Upper lobe of left lung (tissue), 6 donors: ENCODE data around the gene TMEM178B. TPM values are rescaled to one million over a fixed set of nuclear protein-coding genes. Genes with fewer than 3 reads are reported as not detected.
"Not testable (repeated sequence)": the region's sequence is repeated elsewhere in the genome, so short reads cannot be mapped to it uniquely, and the experiment has no call there.

Source experiments
- ATAC-seq, 2 donors: fragments of 200-7000 bp; cut with Tn5 transposase; one replicate each; pipeline ENCODE4 v1.9.1; 2022; ENCODE audit warnings: mild to moderate bottlenecking in 2 of 2, moderate library complexity in 2 of 2; ENCODE audit not compliant: low FRiP score in 2 of 2
- DNase-seq, 2 donors: peaks; one replicate each; pipeline ENCODE4 v3.0.0-alpha.2; 2019 to 2020
- H3K27ac ChIP-seq, 4 donors: fragments of 200-600 bp; sonication (generic); one replicate each; pipeline ENCODE4 v1.5.1; 2016 to 2019
- H3K27me3 ChIP-seq, 4 donors: fragments of 200-600 bp; sonication (generic); one replicate each; pipeline ENCODE4 v1.5.1; 2017 to 2019
- H3K36me3 ChIP-seq, 4 donors: fragments of 200-600 bp; sonication (generic); one replicate each; pipeline ENCODE4 v1.5.1; 2016 to 2019
- H3K4me1 ChIP-seq, 4 donors: fragments of 200-600 bp; sonication (generic); one replicate each; pipeline ENCODE4 v1.5.1; 2018 to 2019
- H3K4me3 ChIP-seq, 4 donors: fragments of 200-600 bp; sonication (generic); one replicate each; pipeline ENCODE4 v1.5.1; 2017 to 2019; ENCODE audit warnings: mild to moderate bottlenecking in 2 of 4, moderate library complexity in 1 of 4
- H3K9me3 ChIP-seq, 4 donors: fragments of 200-600 bp; sonication (generic); one replicate each; pipeline ENCODE4 v1.5.1; 2018 to 2019
- CTCF ChIP-seq, 6 experiments: fragments of 450-650 bp in 4 of 6; fragments of 200-600 bp in 2 of 6; sonication (generic) in 2 of 6; IDR thresholded peaks; one replicate each; pipeline ENCODE4 v1.5.1; 2016 to 2019; ENCODE audit warnings: antibody characterized with exemption in 6 of 6
- EP300 ChIP-seq, 4 donors: sonication (generic); formaldehyde crosslinking; IDR thresholded peaks; one replicate each; pipeline ENCODE4 v1.5.1; 2017; ENCODE audit warnings: antibody characterized with exemption in 4 of 4, control low read depth in 2 of 4
- POLR2A ChIP-seq, 4 donors: fragments of 450-650 bp; IDR thresholded peaks; one replicate each; pipeline ENCODE4 v1.5.1; 2016 to 2017; ENCODE audit warnings: antibody characterized with exemption in 4 of 4, mild to moderate bottlenecking in 2 of 4
- POLR2AphosphoS5 ChIP-seq, 2 donors: sonication (generic); formaldehyde crosslinking; IDR thresholded peaks; one replicate each; pipeline ENCODE4 v1.5.1; 2017; ENCODE audit warnings: antibody characterized with exemption in 2 of 2
- WGBS, 2 donors: methylation state at CpG; one replicate each; pipeline ENCODE4 v1.1.5; 2017 to 2018; 5-methylcytosine and 5-hydroxymethylcytosine counted together
- total RNA-seq, 6 donors: library from RNA; depleted of rRNA in 4 of 6; stranded (reverse); fragments of >200 nt in 4 of 6; gene quantifications; one replicate each; pipeline versions ENCODE4 v1.1.0 to v1.2.1, GENCODE V29; 2016 to 2021
- donor health status: DM: no; HTN: no; CAD: no; lungs with moderate emphysema.
- donor health status: DM: no; HTN: yes; CAD: no; lungs with severe emphysema.

TMEM178B gene
- 1 to 10 TPM in 1 of 6 donors, under 1 TPM in 5; under 0.01 to 1.4 (median 0.32) TPM for total RNA-seq

GRCh38 chr7:141073641-141074161, at the start of gene TMEM178B:
Gene TMEM178B, plus strand, starts transcription at chr7:141074064.
- ATAC-seq (peak in 1 of 2 donors; percentile 1), DNase-seq (peak in 1 of 2 donors; percentile 77)
- Histone ChIP-seq H3K36me3 (no peaks in the 10 kb centered on the region), H3K4me1 (peaks cover 35 to 39% (median 36%) of the 10 kb centered on the region in 4 donors), H3K4me3 (peak within 1 kb of the TSS; percentile 5 to 51 (median 42)), H3K9me3 (no peaks in the 10 kb centered on the region), H3K27ac (no peak within 1 kb of the TSS), H3K27me3 (peaks cover 0 to 41% (median 22%) of the 10 kb centered on the region in 4 donors)
- whole genome bisulfite sequencing, 2 donors, result 0 to 2% methylated on average over 7 to 8 of the region's 47 CpGs
- TF ChIP-seq POLR2AphosphoS5 (IDR thresholded peaks at IDR 0.05) (no peak), CTCF (IDR thresholded peaks at IDR 0.05) (no peak), EP300 (IDR thresholded peaks at IDR 0.05) (no peak), POLR2A (IDR thresholded peaks at IDR 0.05) (no peak)

- no peaks in the 10 kb centered on the region for H3K4me1 ChIP-seq
- no peak for DNase-seq
- H3K36me3 ChIP-seq, result no peaks in the 10 kb centered on the region
- no peak for ATAC-seq
- peaks cover 0 to 9% (median 8%) of the 10 kb centered on the region in 4 donors for H3K9me3 ChIP-seq
- no peak overlapping the region for H3K27ac ChIP-seq
- TF ChIP-seq CTCF (IDR thresholded peaks at IDR 0.05) (no peak), EP300 (IDR thresholded peaks at IDR 0.05) (no peak), POLR2AphosphoS5 (IDR thresholded peaks at IDR 0.05) (no peak), POLR2A (IDR thresholded peaks at IDR 0.05) (no peak)
- H3K4me3 ChIP-seq, result no peak overlapping the region
- 81 to 95% methylated on average over 1 of the region's 1 CpG for WGBS, 2 donors
- no peaks in the 10 kb centered on the region for H3K27me3 ChIP-seq
Measured at GRCh38 chr7:141024668-141025067, 49.2 kb upstream of the TMEM178B start.

GRCh38 chr7:141027043-141027442, 46.8 kb upstream of the TMEM178B start:
- Histone ChIP-seq H3K27me3 (no peaks in the 10 kb centered on the region), H3K4me1 (no peaks in the 10 kb centered on the region), H3K4me3 (no peak overlapping the region), H3K27ac (no peak overlapping the region), H3K9me3 (peaks cover 0 to 9% (median 8%) of the 10 kb centered on the region in 4 donors), H3K36me3 (no peaks in the 10 kb centered on the region)
- no peak for TF ChIP-seq EP300 (IDR thresholded peaks at IDR 0.05)
- TF ChIP-seq CTCF (IDR thresholded peaks at IDR 0.05), result no peak
- no peak for TF ChIP-seq POLR2AphosphoS5 (IDR thresholded peaks at IDR 0.05)
- ATAC-seq (no peak), DNase-seq (no peak)
- WGBS, 2 donors, result 59 to 62% methylated on average over 3 of the region's 3 CpGs

- Histone ChIP-seq H3K4me1 (no peaks in the 10 kb centered on the region), H3K9me3 (peaks cover 0 to 9% (median 8%) of the 10 kb centered on the region in 4 donors), H3K27me3 (no peaks in the 10 kb centered on the region), H3K4me3 (no peak overlapping the region), H3K36me3 (no peaks in the 10 kb centered on the region), H3K27ac (no peak overlapping the region)
- ATAC-seq, result no peak
- DNase-seq, result no peak
- WGBS, 2 donors, result 82% methylated on average over 3 of the region's 3 CpGs
- TF ChIP-seq POLR2AphosphoS5 (IDR thresholded peaks at IDR 0.05) (no peak), POLR2A (IDR thresholded peaks at IDR 0.05) (no peak), CTCF (IDR thresholded peaks at IDR 0.05) (no peak), EP300 (IDR thresholded peaks at IDR 0.05) (no peak)
Measured at GRCh38 chr7:141028767-141029166, 45.1 kb upstream of the TMEM178B start.

- H3K4me1 ChIP-seq, H3K27me3 ChIP-seq, H3K4me3 ChIP-seq, H3K9me3 ChIP-seq, ATAC-seq, H3K36me3 ChIP-seq, H3K27ac ChIP-seq: not testable (repeated sequence)
- 76 to 84% methylated on average over 26 to 33 of the region's 33 CpGs for WGBS, 2 donors
- DNase-seq, result peak in 1 of 2 donors; percentile 52
Measured at GRCh38 chr7:141032539-141033323, 41.1 kb upstream of the TMEM178B start.

- 89 to 100% methylated on average over 3 of the region's 3 CpGs for WGBS, 2 donors
- not testable (repeated sequence) for DNase-seq, H3K27ac ChIP-seq, H3K27me3 ChIP-seq, ATAC-seq, H3K4me3 ChIP-seq, H3K4me1 ChIP-seq, H3K36me3 ChIP-seq, H3K9me3 ChIP-seq
Measured at GRCh38 chr7:141038100-141038499, 35.8 kb upstream of the TMEM178B start.
